SK-N-MC (cell line): ENCODE measurements around the gene PARD3B.

Experiments used
- EZH2 ChIP-seq: fragments of 200-600 bp; sonication (generic); IDR thresholded peaks from one replicate; pipeline ENCODE4 v1.6.1; 2017; ENCODE audit warnings: antibody characterized with exemption
- FOXP2 ChIP-seq: optimal IDR thresholded peaks from 2 replicates; pipeline ENCODE3; 2011; ENCODE audit warnings: mild to moderate bottlenecking, moderate library complexity; ENCODE audit not compliant: insufficient read depth; ENCODE audit errors: extremely low read length, control extremely low read depth
- POLR2AphosphoS5 ChIP-seq: IDR thresholded peaks from 2 replicates; pipeline ENCODE4 v1.6.1; 2012; ENCODE audit warnings: mild to moderate bottlenecking, low read depth, low read length, borderline replicate concordance

- TF ChIP-seq EZH2 (no peak), POLR2AphosphoS5 (no peak), FOXP2 (no peak)
Measured at GRCh38 chr2:205013586-205013985, 468.3 kb downstream of the PARD3B start.
